ENCODE data around the gene SHQ1.

Gene SHQ1

GRCh38 chr3:72708441-72708840, 139.8 kb downstream of the SHQ1 start:
- no peak overlapping the region for H3K4me3 ChIP-seq (ENCODE audit: control insufficient read depth, low read depth, low read length)
- TF ChIP-seq, protein P1, sequence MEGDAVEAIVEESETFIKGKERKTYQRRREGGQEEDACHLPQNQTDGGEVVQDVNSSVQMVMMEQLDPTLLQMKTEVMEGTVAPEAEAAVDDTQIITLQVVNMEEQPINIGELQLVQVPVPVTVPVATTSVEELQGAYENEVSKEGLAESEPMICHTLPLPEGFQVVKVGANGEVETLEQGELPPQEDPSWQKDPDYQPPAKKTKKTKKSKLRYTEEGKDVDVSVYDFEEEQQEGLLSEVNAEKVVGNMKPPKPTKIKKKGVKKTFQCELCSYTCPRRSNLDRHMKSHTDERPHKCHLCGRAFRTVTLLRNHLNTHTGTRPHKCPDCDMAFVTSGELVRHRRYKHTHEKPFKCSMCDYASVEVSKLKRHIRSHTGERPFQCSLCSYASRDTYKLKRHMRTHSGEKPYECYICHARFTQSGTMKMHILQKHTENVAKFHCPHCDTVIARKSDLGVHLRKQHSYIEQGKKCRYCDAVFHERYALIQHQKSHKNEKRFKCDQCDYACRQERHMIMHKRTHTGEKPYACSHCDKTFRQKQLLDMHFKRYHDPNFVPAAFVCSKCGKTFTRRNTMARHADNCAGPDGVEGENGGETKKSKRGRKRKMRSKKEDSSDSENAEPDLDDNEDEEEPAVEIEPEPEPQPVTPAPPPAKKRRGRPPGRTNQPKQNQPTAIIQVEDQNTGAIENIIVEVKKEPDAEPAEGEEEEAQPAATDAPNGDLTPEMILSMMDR (conservative IDR thresholded peaks at IDR 0.05; ENCODE audit: control insufficient read depth, insufficient read depth, low read depth, low read length), result no peak
- DNase-seq (ENCODE audit: low read depth), result no peak

DNA sequence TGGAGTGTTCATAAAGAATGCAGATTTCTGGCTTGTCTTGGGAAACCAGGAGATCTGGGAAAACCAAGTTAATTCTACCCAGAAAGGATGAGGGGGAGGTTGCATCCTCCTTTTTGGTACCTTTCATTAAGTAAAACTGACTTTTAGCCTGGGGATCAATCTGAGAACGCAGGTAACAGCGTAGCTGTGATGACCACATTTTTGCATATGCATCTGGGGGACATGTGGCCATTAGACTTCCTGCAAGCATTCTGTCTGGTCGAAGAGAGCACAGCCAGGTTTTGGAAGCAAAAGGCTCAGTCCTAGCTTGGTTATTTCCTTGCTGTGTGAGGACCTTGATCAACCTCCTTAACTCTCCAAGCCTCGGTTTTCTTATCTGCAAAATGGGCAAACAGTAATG, 145.2 kb downstream of the SHQ1 start:
- TF ChIP-seq, protein P1 (conservative IDR thresholded peaks at IDR 0.05; ENCODE audit: control insufficient read depth, insufficient read depth, low read depth, low read length), result no peak
- no peak for DNase-seq (ENCODE audit: low read depth)

DNA sequence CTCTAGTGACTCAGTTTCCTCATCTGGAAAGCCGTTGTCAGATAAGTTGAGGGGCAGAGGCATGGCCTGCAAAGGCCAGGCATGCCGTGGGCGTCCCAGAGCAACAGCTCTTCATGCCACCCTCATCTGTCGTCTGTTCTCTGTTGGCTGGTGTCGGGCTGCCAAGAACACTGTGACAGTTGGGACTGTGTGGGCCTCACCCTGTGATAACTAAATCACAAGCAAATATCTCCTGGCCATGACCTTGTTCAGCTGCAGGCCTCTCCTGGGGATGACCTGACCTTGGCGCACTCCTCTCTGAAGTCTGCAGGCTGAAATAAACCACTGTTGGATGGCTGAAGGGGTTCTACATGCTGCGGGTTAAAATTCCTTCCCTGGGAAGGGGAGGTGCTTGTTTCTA, 145.9 kb downstream of the SHQ1 start:
- no peak overlapping the region for H3K4me3 ChIP-seq (ENCODE audit: control insufficient read depth, low read depth, low read length)
- DNase-seq (ENCODE audit: low read depth), result no peak
- TF ChIP-seq, protein P1 (conservative IDR thresholded peaks at IDR 0.05; ENCODE audit: control insufficient read depth, insufficient read depth, low read depth, low read length), result no peak

More for the DNA sequence above, 145.2 kb downstream of the SHQ1 start:
- H3K4me3 ChIP-seq (ENCODE audit: control insufficient read depth, low read depth, low read length), result no peak overlapping the region

DNA sequence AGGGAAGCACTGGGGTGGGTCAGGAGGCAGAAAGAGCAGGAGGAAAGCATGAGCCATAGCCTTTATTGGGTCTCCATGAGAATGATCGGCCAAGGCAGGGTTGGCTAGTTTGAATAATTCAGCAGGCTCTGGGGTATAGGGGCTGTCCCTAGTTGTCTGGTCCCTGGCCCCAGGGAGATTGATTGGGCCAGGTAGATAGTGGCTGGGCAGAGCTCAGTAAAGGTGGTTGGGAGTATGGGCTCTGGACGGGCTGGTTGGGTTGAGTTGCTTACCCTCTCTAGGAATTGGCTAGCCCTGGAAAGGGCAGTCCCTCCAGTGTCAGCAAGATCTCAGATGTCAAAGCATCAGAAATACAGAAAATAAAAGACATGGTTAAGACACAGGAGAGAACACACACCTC, 148.1 kb downstream of the SHQ1 start:
- H3K4me3 ChIP-seq (ENCODE audit: control insufficient read depth, low read depth, low read length), result no peak overlapping the region
- TF ChIP-seq, protein P1 (conservative IDR thresholded peaks at IDR 0.05; ENCODE audit: control insufficient read depth, insufficient read depth, low read depth, low read length), result no peak
- DNase-seq (ENCODE audit: low read depth), result no peak

DNA sequence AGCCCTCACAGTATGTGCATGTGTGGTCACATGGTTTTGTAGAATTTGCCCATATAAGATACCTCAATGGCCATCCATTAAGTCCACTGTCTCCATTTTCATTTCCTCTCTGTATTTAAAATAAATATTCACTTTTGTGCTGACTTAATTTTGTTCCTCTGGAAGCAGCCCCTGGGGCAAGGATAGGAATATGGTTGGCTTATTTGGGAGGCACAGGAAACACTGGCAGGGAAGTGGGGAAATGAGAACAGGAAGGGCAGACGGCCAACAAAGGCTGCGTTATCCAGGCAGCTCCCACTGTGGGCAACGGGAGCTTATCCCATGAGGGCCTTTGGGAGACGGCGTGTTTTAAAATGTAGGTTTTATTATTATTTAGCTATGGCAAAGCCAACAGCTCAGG, 148.6 kb downstream of the SHQ1 start:
- no peak for DNase-seq (ENCODE audit: low read depth)
- no peak overlapping the region for H3K4me3 ChIP-seq (ENCODE audit: control insufficient read depth, low read depth, low read length)
- TF ChIP-seq, protein P1 (conservative IDR thresholded peaks at IDR 0.05; ENCODE audit: control insufficient read depth, insufficient read depth, low read depth, low read length), result no peak
